Astrocyte (in vitro differentiated cells and primary cell): Measurements from ENCODE around the gene GMPS.

Source experiments
- EZH2 ChIP-seq: IDR thresholded peaks from 2 replicates; pipeline ENCODE4 v1.6.1; 2012; ENCODE audit warnings: mild to moderate bottlenecking, low read length, inconsistent platforms; ENCODE audit not compliant: insufficient read depth
- TF ChIP-seq, protein P1 (sequence below): IDR thresholded peaks from 2 replicates; pipeline ENCODE4 v1.5.1; 2011; ENCODE audit warnings: low read depth, mild to moderate bottlenecking, inconsistent platforms, low read length, moderate library complexity; ENCODE audit not compliant: insufficient read depth

DNA sequence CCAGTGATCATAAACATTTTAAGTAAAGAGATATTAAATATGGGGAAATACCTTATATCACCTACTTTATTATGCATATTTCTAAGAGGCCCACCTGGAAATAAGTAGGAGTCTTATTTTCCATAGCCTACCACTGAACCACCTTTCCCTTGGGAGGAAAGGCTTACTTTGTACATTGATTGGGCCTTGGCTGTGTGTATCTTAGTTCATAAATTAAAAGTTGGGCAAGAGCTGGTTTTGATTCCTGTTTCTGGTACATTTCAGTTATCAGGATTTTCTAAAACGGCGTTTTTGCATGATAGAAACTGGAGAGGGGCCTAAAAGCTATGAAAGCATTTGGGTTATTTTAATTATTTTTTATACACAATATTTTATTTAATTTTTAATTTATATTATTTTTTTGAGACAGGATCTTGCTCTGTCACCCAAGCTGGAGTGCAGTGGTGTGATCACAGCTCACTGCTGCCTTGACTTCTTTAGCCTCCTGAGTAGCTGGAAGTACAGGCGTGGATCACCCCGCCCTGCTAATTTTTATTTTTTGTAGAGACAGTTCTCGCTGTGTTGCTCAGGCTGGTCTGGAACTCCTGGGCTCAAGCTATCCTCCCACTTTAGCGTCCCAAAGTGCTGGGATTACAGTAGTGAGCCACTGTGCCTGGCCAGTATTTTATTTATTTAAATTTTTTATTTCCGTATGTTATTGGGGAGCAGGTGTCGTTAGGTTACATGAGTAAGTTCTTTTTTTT, 2.6 kb downstream of the GMPS start:
- TF ChIP-seq, protein P1, sequence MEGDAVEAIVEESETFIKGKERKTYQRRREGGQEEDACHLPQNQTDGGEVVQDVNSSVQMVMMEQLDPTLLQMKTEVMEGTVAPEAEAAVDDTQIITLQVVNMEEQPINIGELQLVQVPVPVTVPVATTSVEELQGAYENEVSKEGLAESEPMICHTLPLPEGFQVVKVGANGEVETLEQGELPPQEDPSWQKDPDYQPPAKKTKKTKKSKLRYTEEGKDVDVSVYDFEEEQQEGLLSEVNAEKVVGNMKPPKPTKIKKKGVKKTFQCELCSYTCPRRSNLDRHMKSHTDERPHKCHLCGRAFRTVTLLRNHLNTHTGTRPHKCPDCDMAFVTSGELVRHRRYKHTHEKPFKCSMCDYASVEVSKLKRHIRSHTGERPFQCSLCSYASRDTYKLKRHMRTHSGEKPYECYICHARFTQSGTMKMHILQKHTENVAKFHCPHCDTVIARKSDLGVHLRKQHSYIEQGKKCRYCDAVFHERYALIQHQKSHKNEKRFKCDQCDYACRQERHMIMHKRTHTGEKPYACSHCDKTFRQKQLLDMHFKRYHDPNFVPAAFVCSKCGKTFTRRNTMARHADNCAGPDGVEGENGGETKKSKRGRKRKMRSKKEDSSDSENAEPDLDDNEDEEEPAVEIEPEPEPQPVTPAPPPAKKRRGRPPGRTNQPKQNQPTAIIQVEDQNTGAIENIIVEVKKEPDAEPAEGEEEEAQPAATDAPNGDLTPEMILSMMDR: no peak
- no peak for TF ChIP-seq EZH2
